ENCODE measurements around the gene KIF3C.

The KIF3C gene

DNA sequence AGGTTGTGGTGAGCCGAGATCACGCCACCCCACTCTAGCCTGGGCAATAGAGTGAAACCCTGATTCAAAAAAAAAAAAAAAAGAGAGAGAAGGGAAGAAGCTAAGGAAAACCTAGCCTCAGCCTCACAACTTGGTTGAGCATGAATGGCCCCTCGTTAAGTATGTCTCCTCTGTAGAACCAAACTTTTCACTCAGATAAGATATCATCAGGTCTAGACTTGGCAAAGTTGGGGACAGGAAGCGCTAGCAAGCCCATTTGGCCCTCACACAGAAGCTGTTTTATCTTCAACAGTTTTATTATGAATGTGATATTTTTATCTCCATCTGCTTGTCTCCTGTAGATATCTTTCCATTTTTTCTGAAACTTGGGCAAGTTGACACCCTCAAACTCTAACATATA, 100.5 kb downstream of the KIF3C start:
- Mint-ChIP-seq H3K27me3 (peaks cover 0 to 20% of the 10 kb centered on the region in 2 donors), H3K36me3 (ENCODE audit: insufficient read depth) (peaks cover 13% of the 10 kb centered on the region), H3K4me1 (ENCODE audit: low read depth in 2 of 2) (peaks cover 11% of the 10 kb centered on the region in 2 donors), H3K4me3 (no peak overlapping the region), H3K27ac (no peak overlapping the region), H3K9me3 (no peaks in the 10 kb centered on the region)
- DNase-seq (no peak), ATAC-seq (replicated peaks) (no peak)

DNA sequence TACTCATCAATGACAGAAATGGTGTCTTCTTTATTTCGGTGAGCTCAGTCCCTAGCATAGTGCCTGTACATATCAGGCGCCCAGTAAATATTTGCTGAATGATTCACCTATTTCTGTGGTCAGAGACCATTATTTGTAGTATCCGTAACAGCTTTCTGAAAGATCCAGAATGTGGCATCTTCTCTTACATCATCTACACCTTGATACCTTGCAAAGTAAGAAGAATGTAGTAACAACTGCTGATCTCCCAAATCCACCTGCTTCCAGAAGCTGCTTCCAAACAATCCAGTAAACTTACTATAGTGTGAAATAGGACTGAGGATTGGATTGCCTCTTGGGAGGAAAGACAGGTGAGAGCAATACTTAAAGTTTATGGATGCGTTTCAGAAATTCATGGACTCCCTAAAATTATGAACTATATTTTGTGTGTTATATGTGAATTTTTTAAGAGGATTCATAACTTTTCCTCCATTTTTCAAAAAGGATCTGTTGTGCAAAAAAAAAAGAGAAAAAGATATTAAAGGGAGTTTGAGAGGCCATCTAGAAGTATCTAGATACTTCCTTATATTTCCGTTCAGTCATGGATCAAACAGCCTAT, 103.1 kb downstream of the KIF3C start:
- no peak for DNase-seq
- H3K27me3 Mint-ChIP-seq, result peaks cover 0 to 7% of the 10 kb centered on the region in 2 donors
- peak overlapping the region; percentile 95 to 98 for H3K27ac Mint-ChIP-seq
- no peaks in the 10 kb centered on the region for H3K9me3 Mint-ChIP-seq
- peaks cover 18% of the 10 kb centered on the region for H3K36me3 Mint-ChIP-seq (ENCODE audit: insufficient read depth)
- no peak for ATAC-seq (replicated peaks)
- peak overlapping the region; percentile 95 to 97 for H3K4me3 Mint-ChIP-seq
- H3K4me1 Mint-ChIP-seq (ENCODE audit: low read depth in 2 of 2), result peaks cover 21 to 26% of the 10 kb centered on the region in 2 donors

DNA sequence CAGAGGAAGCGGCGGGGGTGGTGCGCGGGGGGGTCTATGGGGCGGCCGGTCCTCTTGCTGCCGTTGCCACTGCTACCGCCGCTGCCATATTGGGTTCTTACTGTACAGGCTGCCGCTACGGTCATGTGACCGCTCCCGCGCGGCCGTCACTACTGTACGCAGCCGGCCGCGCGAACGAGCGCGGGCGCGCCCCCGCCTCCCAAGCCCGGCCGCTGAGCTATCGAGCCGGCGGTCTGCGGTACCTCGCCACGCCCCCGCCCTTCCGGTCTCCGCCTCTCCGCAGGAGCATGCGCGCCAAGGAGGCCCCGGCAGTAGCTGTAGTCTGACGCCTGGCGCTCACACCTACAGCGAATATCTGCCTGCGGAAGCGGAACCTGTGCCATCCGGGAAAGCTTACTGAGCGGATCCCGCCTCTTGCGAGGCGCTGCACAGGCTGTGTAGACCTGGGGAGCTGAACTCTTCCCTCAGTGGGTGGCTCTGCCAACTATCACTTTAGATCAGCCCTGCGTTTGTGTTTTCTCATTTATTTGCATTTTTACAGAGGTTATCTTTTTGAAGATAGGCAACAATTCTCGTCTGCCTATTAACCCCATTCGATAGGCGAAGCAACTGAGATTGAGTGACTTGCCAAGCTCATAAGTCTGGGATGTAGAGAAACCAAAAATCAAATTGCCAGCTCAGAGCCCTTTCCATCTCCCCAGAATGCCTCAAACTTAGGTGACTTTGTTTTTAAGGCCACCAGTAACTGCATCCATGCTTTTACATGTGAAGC, 103.8 kb downstream of the KIF3C start, which contains the start of gene ASXL2:
Gene ASXL2 (minus strand): TSS at position 127 of the 772 bp plus-strand sequence. CDS start 265 bp downstream, outside the sequence.
- H3K9me3 Mint-ChIP-seq, result no peaks in the 10 kb centered on the region
- H3K36me3 Mint-ChIP-seq (ENCODE audit: insufficient read depth), result peaks cover 18% of the 10 kb centered on the region
- peaks cover 21 to 26% of the 10 kb centered on the region in 2 donors for H3K4me1 Mint-ChIP-seq (ENCODE audit: low read depth in 2 of 2)
- no peaks in the 10 kb centered on the region for H3K27me3 Mint-ChIP-seq
- H3K27ac Mint-ChIP-seq, result peak within 1 kb of the TSS; percentile 95 to 98
- peak within 1 kb of the TSS; percentile 95 to 97 for H3K4me3 Mint-ChIP-seq
- peak; percentile 87 for ATAC-seq (replicated peaks)
- DNase-seq, result peak; percentile 94 to 97 (median 95)

DNA sequence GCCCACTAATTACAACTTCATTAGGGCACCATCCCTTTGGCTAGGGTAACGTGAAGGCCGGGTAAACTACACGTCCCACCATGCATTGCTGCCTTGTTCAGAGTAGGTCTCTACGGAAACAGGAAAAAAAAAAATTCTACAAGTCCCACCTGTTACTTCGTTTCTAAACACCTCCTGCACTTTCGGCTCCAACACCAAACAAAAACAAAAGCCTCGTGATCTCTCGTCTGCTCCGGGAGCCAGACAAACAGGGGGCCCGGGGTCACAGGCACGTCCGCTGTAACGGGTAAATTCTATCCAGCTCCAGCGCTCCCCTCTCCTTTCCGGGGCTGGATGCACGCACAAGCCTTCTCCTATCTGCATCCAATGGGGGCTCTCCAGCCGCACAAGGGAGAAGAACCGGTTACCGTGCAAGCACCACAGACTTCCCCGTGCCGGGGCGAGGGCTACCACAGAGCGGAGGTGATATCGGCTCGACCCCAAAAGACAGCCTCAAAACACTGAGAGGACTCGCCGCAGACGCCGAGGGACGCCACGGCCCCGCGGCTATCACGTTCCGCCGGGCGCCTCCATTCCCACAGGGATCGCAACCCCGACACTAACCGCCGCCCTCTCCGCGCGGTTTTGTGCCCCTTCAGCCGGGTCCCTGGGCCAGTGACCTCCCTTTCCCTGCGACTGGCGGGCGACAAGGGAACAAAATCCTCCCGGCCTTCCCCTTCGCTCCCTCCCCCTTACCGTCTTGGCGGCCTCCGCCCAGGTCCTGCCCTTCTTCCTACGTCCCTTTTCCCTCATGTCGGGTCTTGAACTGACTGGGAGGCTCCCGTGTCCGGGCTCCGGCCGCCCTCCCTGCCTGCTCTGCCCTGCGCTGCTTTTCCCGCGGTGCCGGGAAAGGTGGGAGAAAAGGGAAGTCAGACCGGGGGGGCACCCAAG, 104.6 kb downstream of the KIF3C start:
- Mint-ChIP-seq H3K36me3 (ENCODE audit: insufficient read depth) (peaks cover 18% of the 10 kb centered on the region), H3K27me3 (no peaks in the 10 kb centered on the region), H3K4me1 (ENCODE audit: low read depth in 2 of 2) (peaks cover 21 to 26% of the 10 kb centered on the region in 2 donors), H3K4me3 (peak overlapping the region; percentile 95 to 97), H3K27ac (peak overlapping the region; percentile 95 to 98), H3K9me3 (no peaks in the 10 kb centered on the region)
- ATAC-seq (replicated peaks) (peak; percentile 48), DNase-seq (peak; percentile 48 to 60 (median 50))

All from effector memory CD8-positive, alpha-beta T cell (primary cell).